Measurements from ENCODE around the gene MDM1.

MDM1 gene

DNA sequence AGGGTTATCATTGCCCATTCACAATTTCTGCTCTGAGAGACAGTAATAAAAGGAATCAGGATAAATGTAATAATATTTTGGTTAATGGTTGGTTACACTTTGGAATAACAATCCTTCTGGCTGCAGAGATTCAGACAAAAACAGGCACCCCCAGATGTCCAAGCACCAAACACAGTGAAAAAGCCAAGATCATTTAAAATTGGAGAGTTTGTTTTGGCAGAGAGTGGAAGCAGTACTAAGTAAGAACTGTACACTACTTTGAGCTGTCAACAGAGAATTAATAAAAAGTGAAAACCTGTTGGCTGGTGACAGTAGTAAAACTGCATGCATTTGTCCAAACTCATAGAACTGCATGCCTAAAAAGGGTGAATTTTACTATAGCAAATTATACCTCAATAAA lies 63.2 kb downstream of the MDM1 start:
- TF ChIP-seq CTCF (IDR thresholded peaks at IDR 0.05), result no peak

DNA sequence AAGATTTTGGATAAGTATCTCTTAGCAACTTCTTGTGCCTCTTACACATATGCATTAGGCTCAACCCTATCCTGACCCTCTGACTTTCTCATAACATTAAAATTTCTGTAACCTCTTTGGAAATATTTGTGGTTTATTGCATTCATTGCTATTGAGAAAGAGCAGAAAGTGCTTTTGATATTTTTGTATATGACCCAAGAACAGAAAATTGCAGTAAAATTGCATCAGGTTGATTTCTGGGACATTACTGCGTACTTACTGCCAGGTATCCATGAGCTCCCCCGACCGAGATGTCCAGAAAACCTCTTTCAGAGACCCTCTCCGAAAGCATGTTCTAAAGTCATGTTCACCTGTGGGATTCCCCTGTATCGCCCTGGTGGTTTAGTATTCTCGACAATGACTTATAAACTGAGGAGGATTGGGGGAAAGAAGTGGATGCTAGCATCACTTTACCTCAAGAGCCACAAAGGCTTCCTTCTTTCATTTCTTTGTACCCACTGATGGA lies 64.2 kb downstream of the MDM1 start:
- no peak for TF ChIP-seq CTCF (IDR thresholded peaks at IDR 0.05)

- TF ChIP-seq CTCF (IDR thresholded peaks at IDR 0.05), result no peak
Measured at GRCh38 chr12:68264857-68265256, 67.3 kb downstream of the MDM1 start.

DNA sequence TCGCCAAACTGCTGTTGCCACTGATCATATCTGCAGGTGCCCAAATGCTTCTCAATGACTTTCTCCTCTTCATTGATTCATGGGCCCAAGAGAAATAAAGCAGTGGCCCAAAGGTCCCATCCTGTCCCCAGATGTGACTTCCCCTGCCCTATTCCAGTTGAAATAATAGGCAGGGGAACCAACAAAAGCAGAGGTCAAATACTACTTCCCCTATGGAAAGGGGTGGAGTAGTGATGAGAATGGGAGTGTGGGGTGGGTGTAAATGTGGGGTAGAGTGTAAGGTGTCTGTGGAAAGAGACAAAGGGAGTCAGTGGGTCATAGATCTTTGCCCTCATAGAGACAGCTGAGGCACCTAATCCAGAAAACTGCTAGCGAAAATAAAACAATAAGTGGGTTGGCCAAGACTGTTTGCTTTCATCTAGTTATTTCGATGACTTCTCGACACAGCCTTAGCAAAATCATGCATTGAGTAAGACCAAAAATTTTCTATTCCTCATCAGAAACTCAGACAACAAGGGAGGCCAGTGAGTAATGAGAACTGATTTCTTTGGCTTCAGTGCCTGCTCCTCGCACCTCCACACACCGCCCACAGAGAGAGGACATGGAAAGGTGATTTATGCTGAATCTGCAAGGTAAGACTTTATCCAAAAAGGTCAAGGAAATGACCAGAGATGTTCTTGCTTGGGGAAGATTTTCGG lies 67.9 kb downstream of the MDM1 start:
- no peak for TF ChIP-seq CTCF (IDR thresholded peaks at IDR 0.05)

DNA sequence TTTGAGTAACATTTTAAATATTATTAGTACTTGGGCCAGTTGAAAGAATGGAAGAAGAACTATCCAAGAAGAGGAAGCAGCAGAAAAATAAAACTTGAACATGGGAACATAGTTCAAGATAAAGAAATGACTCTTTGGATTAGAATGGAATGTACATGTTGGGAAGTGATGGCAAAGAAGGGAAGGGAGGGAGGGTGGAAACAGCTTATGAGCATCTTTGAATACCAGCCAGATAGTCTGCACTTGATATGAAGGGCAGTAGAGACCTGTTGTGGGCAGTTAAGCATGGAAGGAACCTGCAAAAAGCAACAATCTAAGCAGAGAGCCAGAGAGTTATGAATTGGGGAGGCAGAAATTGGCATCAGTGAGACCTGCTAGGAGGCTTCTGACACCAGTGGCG lies 68.8 kb downstream of the MDM1 start:
- no peak for TF ChIP-seq CTCF (IDR thresholded peaks at IDR 0.05)

DNA sequence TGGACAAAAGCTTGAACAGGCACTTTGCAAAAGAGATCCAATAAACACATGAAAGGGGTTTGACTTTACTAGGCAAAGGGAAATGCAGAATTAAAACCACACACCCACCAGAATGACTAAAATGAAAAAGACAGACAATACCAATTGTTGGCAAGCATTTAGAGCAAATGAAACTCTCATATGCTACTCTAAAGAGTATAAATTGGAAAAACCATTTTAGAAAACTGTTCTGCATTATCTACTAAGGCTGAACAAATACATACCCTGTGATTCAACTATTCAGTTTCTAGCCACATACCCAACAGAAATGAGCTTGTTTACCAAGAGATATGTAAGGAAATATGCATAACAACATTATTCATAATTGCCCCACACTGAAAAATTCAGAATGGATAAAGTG lies 70.3 kb downstream of the MDM1 start:
- TF ChIP-seq CTCF (IDR thresholded peaks at IDR 0.05), result no peak

DNA sequence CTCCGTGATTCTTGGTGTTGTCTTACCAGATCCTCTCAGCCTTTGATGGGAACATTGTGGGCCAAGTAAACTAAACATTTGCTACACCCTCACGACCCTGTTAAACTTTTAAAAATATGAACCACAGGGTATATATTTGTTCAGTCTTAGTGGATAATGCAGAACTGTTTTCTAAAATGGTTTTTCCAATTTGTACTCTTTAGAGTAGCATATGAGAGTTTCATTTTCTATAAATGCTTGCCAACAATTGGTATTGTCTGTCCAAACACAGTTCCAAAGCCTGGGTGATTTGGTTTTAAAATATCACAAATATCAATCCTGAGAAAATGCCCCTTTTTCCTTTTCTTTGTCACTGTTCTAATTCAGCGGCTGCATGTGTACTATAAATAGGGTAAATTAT lies 72.0 kb downstream of the MDM1 start:
- no peak for TF ChIP-seq CTCF (IDR thresholded peaks at IDR 0.05)
